HG03159 (cell line): ENCODE results near the gene TNIK.
"Not testable (repeated sequence)": the region's sequence is repeated elsewhere in the genome, so short reads cannot be mapped to it uniquely, and the experiment has no call there.

Source experiments
- ATAC-seq: cut with Tn5 transposase; IDR thresholded peaks from one replicate; pipeline ENCODE4 v1.9.1; 2021; ENCODE audit warnings: mild to moderate bottlenecking, moderate library complexity; ENCODE audit not compliant: unreplicated experiment

The TNIK gene

GRCh38 chr3:171315919-171316318 lies 144.3 kb downstream of the TNIK start:
- ATAC-seq = no peak

DNA sequence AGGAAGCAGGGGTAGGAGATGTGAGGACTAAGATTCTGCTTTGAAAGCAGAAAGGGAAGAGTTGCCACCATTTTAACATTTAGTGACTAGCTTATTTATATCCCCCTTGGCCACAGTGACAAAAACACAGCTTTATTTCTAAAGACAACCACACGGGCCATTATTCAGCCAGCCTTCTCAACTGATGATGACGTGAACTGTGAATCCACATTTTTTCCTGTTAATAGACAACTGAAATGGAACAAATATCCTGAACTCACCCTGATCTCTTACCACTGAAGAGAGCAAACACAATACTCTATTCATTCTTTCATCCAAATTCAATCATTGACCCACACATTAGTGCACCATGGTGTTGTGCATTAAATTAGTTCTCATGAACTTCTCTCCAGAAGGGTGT lies 145.1 kb downstream of the TNIK start:
- no peak for ATAC-seq

DNA sequence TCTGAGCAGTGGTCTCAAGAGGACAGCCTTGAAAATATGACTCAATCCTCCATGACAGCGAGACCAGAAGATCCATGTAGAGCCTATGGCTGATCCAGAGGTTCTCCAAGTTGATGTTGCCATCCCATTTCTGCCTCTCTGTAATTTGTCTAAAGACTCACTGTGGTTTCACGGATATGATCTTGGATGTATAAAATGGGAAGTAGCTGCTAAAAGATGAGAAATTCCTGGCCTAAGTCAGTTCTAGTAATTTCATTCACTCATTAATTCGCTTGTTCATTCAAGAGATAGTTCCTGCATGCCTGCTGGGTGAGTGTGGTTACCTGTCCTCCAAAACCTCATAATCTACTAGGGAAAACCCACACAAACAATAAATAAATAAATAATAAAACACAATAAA lies 145.9 kb downstream of the TNIK start:
- no peak for ATAC-seq

GRCh38 chr3:171313702-171314101 lies 146.5 kb downstream of the TNIK start:
- ATAC-seq = no peak

DNA sequence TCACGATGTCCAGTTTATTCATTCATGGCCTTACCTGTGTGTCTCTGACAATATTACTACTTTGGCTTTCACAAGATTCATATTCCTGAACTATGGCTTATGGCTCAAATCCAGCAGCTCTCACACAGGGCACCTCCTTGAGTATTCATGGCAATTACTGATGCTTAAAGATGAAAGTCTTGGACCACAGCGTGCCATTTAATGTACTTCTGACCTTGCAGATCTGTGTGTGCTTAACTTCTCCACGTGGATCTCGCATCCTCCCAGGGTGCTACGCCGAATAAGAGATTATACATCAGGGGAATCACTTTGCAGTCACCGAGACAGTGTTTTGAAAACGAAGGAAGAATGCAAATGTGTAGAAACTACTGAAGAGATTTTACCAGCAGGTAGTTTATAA lies 147.5 kb downstream of the TNIK start:
- no peak for ATAC-seq

- ATAC-seq = no peak
These were observed 148.4 kb downstream of the TNIK start for GRCh38 chr3:171311784-171312183.

DNA sequence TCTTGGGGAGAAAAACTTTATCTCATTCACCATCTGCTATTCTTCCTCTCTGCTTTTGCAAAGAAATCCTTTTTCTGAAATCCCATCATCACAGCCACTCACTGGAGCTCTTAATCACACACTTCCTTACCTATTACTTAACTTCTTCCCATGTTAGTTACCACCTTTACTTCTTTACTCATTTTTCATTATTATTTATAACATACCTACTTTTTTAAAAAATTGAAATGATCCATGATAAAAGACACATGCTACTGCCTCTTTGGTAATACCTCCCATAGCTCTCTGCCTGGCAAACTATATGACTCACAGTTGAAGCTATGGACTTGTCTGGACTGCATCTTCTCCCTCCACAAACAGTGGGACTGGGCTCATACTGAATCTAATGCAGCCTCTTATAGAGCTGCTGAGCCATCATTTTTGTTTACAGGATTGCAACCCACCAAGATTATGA lies 150.3 kb downstream of the TNIK start:
- no peak for ATAC-seq

- ATAC-seq = no peak
These were observed 152.2 kb downstream of the TNIK start for GRCh38 chr3:171307988-171308387.

DNA sequence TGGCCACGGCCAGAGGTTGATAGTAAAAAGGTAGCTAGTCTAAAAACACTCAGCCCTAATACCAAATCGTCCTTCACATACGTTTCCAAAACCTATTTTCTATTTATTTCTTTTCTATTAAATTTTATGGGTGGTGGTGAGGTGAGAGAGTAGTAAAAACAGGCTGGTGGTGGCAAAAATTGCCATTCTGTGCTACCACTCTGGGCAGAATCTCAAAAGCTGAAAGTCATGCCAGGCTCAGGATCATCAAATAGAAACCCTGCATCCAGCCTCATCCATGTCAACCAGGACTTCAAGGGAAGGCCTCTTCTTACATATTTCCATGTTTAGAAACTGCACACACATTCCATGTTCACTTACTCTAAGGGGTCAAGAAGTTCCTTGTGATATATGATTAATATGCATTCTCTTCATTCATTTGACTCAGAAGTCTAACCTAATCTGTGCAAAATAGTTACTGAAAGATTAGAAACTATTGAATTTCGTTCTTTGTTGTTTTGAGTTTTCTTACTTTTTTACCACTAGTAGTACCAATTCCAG lies 153.1 kb downstream of the TNIK start:
- ATAC-seq = no peak

GRCh38 chr3:171306631-171307030 lies 153.6 kb downstream of the TNIK start:
- no peak for ATAC-seq

DNA sequence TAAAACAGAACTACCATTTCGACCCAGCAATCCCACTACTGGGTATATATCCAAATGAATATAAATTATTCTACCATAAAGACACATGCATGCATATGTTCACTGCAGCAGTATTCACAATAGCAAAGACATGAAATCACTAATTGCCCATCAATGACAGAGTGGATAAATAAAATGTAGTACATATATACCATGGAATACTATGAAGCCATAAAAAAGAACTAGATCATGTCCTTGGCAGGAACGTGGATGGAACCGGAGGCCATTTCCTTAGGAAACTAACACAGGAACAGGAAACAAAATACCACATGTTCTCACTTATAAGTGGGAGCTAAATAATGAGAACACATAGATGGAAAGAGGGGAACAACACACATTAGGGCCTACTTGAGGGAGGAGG lies 154.4 kb downstream of the TNIK start:
- not testable (repeated sequence) for ATAC-seq

GRCh38 chr3:171304498-171304897 lies 155.7 kb downstream of the TNIK start:
- ATAC-seq = not testable (repeated sequence)

- ATAC-seq = not testable (repeated sequence)
These were observed 156.2 kb downstream of the TNIK start for GRCh38 chr3:171304017-171304416.

DNA sequence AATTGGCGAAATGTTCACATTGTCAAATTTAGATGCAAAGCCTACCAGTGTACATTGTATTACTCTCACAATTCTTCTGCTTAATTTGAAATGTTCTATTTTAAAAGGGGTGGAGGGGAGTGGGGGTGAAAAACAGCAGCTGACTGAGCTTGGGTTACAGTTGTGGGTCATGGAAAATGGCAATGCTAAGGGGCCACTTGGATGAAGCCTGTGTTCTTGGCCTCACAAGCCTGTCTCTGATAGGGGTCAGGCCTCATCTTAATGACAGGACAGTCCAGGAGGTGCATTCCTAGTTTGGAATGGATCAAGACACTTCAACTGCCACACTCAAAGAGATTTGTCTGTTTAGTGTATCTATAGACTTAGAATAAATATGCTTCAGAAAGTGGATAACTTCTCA lies 158.2 kb downstream of the TNIK start:
- ATAC-seq = no peak

DNA sequence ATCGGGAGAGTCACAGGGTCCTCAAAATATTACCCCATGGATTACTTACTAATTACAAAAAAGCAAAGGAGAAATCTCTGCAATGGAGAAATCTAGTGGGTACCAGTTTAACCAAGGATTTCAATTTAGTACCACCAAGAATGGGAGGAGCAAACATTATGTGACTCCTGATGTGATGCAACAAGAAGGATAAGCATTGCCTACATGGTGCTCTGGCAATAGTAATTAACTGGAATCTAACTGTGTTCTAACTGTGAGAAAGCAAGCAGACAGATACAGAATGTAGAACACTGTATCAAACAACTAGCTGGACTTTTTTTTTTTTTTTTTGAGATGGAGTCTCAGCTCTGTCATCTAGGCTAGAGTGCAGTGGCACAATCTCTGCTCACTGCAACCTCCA lies 159.2 kb downstream of the TNIK start:
- no peak for ATAC-seq

- ATAC-seq = no peak
These were observed 162.3 kb downstream of the TNIK start for GRCh38 chr3:171297951-171298350.

- no peak for ATAC-seq
These were observed 163.0 kb downstream of the TNIK start for GRCh38 chr3:171297207-171297606.

DNA sequence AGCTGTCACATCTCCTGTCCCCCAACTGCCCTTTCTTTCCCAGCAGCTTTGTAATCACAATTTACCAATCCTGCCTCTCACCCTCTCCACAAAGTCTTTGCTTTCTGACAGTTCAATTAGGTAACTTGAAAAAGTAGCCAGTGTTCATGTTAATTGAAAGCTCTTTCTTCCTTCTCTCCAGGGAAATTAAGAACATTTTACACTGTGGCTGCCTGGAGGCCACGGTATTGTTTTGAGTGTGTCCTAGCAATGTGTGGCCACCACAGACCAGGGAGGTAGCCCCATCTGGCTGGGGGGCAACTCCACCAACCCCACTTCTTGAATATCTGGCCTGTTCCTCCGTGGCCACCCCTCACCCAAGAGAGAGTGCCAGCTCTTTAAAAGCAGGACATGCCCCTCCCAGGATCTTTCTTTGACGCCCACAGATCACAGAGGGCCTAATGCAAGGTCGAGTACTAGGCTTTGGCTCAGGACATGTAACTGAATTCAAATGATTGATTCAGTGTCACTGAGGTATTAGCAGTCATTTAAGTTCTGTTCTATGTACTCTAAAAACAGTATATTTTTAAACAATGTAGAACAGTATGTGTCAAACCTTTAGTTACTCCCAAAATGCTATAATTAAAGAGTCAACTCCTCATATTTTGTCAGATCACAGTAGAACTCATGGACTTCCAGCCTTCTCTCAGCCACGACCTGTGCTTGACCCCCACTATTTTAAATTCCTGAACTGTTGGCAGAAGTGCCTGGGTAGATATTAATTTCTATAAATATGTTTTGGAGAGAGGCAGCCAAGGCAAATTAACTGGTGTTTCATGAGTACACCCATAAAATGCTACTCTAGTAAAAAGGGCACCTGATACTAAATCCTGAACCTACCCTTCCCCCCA lies 164.5 kb downstream of the TNIK start:
- ATAC-seq = no peak

GRCh38 chr3:171293142-171293782 lies 166.9 kb downstream of the TNIK start:
- peak; percentile 62 for ATAC-seq

DNA sequence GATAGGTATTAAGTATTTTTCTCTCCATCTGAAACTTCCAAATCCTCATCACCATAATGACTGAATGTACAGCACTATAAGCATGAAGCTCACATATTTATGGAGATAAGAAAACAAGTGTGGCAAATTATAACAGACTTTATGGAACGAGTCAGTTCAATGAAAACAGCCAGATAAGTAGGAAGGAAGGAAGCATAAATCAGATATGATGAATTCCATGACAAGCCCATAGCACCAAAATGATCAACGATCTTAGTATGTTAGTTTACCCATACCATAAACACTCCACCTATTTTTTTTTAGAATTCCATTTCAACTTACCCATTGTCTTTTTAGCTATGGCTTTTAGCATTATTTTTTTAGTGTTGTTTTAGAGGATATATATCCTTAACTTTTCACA lies 169.5 kb downstream of the TNIK start:
- no peak for ATAC-seq

DNA sequence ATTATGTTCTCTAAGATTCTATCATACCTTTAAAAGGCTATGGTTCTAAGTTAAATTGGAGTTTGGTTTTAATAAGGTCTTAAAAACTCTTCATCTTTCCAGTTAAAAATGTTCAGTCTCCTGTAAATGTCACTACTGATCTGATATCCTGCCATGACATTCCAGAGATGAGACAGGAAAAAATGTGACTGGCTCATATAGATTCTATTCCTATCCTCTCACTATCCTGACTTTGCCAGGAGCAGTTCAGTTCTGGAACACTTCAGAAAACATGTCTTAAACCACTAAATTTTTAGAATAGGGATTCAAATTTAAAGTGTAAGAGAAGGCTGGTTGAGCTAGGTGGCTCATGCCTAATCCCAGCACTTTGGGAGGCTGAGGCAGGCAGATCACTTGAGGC lies 170.9 kb downstream of the TNIK start:
- no peak for ATAC-seq

DNA sequence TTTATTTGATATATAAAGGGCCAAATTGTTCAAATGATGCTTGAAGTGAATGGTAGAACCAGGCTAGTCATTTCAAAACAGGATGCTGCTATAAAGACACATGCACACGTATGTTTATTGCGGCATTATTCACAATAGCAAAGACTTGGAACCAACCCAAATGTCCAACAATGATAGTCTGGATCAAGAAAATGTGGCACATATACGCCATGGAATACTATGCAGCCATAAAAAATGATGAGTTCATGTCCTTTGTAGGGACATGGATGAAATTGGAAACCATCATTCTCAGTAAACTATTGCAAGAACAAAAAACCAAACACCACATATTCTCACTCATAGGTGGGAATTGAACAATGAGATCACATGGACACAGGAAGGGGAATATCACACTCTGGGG lies 172.4 kb downstream of the TNIK start:
- ATAC-seq = not testable (repeated sequence)
